Cerebellar nuclear complex (tissue), 1 donor: ENCODE results near the gene LTC4S.
"Not testable (repeated sequence)": the region's sequence is repeated elsewhere in the genome, so short reads cannot be mapped to it uniquely, and the experiment has no call there.

ENCODE experiments used
- DNase-seq, 2 experiments: peaks; one replicate each; lab custom pipeline; 2025; lab: John Stamatoyannopoulos, UW

LTC4S gene

GRCh38 chr5:179827680-179828079 is 33.9 kb downstream of the LTC4S start:
- no peak for DNase-seq

GRCh38 chr5:179828756-179829421 is 35.1 kb downstream of the LTC4S start:
- DNase-seq = peak in 1 of 2 experiments; percentile 31

GRCh38 chr5:179829732-179830435 is 36.1 kb downstream of the LTC4S start:
- DNase-seq = no peak

DNA sequence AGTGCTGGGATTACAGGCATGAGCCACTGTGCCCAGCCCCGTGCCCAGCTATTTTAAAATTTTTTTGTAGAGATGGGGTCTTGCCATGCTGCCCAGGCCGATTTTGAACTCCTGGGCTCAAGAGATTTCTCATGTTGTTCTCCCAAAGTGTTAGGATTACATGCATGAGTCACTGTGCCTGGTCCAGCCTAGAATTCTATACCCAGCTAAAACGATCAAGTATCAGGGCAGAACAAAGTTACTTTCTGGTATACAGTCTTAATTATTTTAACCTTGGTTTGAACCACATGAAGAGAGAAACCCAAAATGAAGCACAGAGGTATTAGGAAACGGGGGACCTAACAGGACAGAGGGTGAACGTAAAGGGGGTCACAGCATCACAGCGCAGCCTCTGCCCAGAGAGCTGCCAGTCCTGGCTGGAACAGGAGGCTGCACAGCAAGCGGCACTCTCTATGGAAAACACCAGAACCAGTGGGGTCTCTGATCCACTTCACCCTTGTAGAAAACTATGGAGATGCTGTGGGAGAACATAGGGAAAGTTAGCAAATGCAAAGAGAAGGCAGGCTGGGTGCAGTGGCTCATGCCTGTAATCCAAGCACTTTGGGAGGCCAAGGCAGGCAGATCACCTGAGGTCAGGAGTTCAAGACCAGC is 37.2 kb downstream of the LTC4S start:
- no peak for DNase-seq

- DNase-seq = no peak
Observed at GRCh38 chr5:179832039-179832745, 38.4 kb downstream of the LTC4S start.

DNA sequence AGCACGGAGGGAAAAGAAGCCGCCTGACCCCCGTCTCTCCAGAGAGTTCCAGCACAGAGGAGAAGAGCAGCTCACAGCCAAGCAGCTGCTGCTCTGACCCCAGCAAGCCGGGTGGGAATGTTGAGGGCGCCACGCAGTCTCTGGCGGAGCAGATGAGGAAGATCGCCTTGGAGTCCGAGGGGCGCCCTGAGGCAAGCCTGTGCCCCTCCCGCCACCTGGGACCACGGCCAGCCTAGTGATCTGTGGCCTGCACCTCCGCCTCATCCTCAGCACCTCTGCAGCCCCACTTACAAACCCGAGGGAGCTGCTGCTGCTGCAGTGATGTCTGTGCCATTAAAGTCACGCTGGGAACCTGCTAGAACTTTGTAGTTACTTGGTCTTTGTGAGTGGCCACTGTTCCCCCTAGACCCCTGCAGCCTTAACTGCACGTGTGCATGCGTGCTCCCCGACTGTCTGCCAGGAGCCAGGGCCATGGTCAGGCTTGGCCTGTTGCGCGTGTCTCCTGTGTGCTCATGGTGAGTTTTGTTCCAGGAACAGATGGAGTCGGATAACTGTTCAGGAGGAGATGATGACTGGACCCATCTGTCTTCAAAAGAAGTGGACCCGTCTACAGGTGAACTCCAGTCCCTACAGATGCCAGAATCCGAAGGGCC is 39.4 kb downstream of the LTC4S start:
- peak; percentile 20 to 41 for DNase-seq

DNA sequence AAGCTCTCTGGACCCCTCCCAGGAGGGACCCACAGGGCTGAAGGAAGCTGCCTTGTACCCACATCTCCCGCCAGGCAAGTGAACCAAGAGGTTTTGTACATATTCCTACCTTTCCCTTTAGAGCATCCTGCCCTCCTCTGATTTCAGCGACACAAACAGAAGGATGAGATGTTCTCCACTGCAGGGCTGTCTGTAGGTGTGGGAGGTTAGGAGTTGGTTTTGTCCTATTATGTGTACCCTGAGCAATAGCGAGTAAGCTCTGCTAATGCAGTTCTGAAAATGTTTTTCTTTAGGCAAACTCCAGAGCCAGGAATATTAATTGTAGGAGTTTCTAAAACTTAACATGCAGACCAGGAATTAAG is 39.9 kb downstream of the LTC4S start:
- no peak for DNase-seq

GRCh38 chr5:179834120-179834519 is 40.3 kb downstream of the LTC4S start:
- no peak for DNase-seq

DNA sequence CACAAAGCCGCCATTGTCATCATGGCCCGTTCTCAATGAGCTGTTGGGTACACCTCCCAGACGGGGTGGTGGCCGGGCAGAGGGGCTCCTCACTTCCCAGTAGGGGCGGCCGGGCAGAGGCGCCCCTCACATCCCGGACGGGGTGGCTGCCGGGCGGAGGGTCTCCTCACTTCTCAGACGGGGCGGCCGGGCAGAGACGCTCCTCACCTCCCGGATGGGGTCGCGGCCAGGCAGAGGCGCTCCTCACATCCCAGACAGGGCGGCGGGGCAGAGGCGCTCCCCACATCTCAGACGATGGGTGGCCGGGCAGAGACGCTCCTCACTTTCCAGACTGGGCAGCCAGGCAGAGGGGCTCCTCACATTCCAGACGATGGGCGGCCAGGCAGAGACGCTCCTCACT is 41.1 kb downstream of the LTC4S start:
- not testable (repeated sequence) for DNase-seq

GRCh38 chr5:179836225-179837019 is 42.6 kb downstream of the LTC4S start:
- DNase-seq = no peak

GRCh38 chr5:179837076-179838011 is 43.6 kb downstream of the LTC4S start:
- DNase-seq = no peak

DNA sequence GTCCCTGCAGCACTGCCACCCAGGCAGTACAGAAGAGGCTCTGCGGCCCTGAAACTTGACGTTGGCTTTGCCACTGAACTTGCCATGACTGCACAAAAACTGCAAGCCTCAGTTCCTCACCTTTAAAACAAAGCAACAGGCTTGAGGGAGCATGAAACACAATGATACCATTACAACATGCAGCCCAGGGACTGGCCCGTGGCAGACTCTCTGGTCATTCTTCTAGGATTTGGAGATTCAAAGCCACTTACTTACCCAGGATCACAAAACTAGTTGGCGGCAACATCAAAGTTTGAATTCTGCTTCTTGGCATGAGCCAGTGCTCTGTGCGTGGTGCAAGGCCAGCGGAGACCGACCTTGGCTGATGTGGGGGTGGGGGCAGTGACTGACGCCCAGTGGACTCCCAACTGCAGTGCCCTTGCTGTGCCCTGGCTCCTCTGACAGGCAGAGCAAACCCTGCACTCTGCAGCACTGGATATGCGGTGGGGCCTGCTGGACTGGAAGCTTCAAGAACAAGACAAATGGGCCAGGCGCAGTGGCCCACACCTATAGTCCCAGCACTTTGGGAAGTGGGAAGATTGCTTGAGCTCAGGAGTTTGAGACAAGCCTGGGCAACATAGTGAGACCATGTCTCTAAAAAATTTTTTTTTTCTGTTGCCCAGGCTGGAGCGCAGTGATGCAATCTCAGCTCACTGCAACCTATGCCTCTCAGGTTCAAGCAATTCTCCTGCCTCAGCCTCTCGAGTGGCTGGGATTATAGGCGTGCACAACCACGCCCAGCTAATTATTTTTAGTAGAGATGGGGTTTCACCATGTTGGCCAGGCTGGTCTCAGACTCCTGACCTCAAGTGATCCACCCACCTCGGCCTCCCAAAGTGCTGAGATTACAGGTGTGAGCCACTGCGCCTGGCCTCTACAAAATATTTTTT is 45.8 kb downstream of the LTC4S start:
- DNase-seq = no peak

- DNase-seq = no peak
Observed at GRCh38 chr5:179840321-179840720, 46.5 kb downstream of the LTC4S start.

GRCh38 chr5:179840766-179841165 is 47.0 kb downstream of the LTC4S start:
- no peak for DNase-seq

DNA sequence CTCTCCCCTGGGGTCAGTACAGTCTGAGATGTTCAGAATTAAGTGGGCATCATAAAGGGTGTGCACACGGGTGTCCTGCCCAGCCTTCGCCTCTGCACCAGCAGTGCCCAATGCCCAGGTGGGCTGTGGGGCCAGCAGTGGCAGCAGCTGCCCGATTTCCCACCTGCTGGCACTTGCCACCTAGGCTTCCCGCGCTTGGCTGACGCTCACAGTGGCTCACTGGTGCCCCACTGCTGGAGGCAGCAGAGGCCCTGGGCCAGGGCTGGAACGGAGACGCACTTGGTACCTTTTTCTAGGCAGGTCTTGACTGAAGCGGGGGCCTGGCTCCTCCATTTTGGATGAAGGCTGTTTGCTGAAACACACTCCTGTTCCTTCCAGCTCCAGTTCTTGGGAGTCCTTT is 47.8 kb downstream of the LTC4S start:
- DNase-seq = no peak
